GM18498 (cell line): ENCODE data around the gene RIPK1.
A peak's percentile ranks its signal among the peaks of the same experiment; 100 is the strongest.
"Not testable (repeated sequence)": the region's sequence is repeated elsewhere in the genome, so short reads cannot be mapped to it uniquely, and the experiment has no call there.

Experiments used
- ATAC-seq: cut with Tn5 transposase; IDR thresholded peaks from one replicate; pipeline ENCODE4 v1.9.1; 2021; ENCODE audit warnings: mild to moderate bottlenecking, moderate library complexity; ENCODE audit not compliant: unreplicated experiment

Gene RIPK1

DNA sequence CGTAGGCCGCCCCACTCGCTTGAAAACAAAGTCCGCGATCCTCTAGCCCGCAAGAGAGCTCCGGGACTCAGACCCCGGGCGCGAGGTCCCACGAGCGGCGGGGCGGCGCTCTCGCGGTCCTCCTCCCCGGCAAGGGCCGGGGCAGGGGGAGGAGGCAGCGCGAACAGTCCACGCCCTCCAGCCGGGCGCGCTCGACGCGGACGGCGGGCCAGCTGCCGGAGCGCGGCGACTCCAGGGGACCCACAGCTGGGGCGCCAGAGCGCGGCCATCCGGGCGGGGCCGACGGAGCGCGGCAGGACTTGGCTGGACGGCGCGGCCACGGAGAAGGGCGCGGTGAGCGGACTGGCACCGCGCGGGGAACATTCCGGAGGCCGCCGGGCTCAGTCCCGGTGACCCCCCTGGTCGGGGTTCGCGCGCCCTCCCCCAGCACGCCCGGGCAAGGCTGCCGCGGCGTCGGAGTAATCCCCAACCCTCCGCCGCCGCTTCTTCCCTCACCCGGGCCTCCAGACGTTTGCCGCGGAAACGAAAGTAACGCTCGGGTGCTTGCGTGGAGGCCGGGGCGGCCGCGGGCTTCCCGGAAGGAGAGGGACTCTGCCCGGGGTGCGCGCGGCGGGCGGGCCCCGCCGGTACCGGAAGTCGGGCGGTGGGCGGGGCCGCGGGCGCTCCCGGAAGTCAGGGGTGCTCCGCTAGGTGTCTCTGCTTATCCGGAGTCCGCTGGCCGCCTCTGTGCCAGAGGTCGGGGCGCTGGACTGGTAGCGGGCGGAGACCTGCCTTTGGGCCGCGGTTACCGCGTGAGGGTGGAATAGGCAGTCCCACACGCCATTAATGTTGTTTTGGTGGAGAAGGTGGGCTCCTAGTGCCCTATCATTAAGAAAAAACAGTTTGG lies at the start of gene RIPK1:
TSS of gene RIPK1 (plus strand) at position 166 of the 886 bp plus-strand sequence. CDS start 8,330 bp downstream, outside the sequence.
- peak; percentile 87 for ATAC-seq

DNA sequence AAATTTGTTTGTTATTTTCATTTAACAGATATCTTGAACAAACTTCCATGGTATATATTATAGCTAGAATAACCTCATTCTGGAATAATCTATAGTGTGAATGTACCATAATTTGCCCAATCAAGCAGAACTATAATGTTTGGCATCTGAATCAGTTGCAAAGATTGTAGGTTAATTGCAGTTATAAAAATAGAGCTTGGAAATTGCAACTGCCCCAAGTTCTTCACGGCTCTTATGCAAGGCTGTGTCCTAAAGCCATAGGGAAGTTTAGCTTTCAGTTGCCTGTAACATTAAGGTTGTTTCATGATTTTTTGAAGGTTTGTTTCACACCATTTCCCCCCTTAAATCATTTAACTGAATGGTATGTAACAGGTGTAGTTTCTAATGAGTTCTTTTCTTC lies 49.2 kb upstream of the RIPK1 start:
- ATAC-seq, result no peak

DNA sequence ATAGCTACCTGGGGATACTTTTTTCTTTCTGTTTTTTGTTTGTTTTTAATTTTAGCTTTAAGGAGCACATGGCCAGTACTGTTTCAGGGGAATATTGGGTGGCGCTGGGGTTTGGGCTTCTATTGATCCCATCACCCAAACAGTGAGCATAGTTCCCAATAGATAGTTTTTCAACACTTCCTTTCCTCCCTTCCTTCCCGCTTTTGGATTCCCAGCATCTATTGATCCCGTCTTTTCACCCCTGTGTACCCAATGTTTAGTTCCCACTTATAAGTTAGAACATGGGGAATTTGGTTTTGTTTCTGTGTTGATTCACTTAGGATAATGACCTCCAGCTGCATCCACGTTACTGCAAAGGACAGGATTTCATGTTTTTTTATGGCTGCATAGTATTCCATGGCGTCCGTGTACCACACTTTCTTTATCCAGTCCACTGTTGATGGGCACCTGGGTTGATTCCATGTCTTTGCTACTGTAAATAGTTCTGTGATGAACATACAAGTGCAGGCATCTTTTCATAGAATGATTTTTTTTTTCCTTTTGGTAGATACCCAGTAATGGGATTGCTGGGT lies 48.5 kb upstream of the RIPK1 start:
- ATAC-seq, result no peak

DNA sequence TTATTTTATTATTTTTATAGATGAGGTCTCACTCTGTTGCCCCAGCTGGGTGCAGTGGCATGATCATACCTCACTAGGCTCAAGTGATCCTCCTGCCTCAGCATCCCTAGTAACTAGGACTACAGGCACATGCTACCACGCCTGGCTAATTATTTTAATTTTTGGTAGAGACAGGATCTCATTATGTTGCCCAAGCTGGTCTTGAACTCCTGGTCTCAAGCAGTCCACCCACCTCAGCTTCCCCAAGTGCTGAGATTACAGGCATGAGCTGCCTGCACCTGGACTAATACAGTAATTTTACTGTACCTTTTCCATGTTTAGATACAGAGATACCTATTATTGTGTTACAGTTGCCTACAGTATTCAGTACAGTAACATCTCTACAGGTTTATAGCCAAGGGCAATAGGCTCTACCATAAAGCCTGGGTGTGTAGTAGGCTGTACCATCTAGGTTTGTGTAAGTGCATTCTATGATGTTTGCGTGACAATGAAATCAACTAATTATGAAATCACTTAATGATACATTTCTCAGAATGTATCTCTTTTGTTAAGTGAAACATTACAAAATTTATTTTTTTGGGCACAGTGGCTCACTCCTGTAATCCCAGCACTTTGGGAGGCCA lies 47.2 kb upstream of the RIPK1 start:
- not testable (repeated sequence) for ATAC-seq

DNA sequence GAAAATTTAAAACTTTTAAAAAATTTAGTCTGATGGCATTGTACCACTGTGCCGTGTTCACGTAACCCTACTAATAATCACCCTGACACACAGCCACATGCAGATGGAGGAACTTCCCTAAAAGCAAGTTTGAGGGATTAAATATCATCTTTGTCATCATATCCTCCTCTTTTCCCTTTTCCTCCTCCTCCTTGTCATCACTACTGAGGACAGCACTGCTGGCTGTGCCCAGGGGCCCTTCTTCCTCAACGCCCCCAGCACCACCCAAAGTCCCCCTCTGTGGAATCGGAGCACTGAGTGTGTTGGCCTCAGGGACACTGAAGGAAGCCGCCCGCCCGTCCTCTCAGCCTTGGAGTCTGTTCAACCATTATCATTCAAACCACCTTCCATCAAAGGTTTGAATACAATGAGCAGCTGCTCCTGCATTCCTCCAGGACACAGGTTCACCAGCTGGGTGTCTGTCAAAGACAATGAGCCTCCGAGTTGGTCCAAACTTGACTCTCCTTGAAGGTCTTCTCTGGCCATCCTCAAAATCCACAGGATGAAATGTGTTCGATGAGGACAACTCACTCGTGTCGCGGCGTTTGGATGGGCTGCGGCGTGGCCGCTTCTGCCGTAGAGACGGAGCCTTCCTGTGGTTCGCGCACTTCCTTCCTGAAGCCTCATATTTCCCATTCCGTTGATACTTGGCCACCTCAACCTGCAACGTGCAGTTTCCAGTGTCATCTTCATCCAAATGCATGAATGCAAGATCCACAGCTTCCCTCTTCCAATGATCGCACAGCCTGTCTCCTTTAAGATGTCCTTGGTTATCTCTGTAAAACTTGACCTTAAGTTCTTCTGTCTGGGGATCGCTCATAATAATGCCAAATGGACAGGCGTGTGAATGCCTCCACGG lies 45.3 kb upstream of the RIPK1 start:
- ATAC-seq, result peak; percentile 12

DNA sequence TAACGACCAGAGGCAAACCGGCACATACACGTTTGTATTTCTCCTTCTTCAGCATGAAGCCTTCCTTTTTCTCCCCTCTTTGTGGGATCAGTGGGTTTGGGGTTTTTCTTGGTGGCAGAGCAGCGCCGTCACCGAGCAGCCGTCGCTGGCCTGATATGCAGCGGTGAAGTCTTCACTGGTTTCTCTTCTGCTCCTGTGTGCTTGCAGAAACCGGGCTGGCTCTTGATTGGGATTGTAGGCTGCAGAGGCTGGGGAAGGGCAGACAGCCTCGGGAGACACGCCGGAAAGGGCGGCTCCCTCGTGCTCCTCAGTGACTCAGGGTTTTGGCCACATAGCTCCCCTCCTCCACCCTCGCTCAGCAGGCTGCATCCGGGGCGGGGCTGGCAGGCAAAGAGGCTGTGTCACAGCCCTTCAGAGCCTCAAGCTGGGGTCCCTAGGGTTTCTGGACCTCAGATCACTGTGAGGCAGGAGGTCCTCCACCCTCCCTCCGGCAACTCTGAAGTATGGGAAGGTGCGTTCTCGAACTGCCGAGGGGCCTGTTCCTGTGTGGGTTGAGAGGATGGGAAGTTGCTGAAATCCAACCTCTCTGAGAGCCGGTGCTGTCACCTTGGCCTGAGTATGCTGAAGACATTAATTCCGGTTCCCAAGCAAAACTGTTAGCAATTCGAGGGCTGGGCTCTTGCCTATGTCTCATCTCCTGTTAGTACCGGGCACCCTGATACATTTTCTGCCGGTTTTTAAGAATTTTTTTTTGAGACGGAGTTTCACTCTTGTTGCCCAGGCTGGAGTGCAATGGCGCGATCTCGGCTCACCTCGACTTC lies 44.4 kb upstream of the RIPK1 start:
- ATAC-seq, result peak; percentile 81

DNA sequence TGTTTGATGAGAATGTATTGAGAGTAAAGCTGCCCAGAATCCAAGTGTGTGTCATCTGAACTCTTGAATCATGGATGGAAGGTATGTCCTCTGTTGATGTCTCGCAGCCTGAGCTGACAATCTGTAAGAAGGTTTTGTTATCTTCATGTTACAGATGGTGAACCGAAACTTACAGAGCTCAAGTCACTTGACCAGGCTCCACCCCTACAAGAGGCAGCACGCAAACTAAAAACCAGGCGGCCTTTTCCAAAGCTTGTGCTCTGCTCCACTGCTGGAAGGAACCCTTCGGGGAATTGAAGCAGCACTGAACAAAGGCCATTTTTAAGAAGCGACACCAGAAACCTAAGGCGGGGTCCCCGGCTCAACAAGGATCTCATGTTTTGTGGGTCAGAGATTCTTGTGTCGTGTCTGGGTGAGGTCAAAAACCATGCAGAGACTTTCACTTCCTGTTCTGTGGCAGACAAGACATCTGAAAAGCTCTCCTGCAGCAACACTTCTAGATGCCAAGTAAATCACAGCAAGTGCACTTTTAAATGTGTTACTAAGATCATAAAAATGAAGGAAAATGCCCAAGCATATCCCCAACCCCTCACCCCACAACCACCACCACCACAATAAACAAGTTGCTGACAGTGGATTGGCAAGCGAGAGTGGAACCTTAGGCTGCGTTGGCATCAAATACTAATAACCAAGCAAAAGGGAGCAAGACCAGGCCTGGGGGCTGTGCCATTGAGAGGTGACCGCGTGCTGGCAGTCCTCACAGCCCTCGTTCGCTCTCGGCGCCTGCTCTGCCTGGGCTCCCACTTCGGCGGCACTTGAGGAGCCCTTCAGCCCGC lies 41.3 kb upstream of the RIPK1 start:
- ATAC-seq, result peak; percentile 72

DNA sequence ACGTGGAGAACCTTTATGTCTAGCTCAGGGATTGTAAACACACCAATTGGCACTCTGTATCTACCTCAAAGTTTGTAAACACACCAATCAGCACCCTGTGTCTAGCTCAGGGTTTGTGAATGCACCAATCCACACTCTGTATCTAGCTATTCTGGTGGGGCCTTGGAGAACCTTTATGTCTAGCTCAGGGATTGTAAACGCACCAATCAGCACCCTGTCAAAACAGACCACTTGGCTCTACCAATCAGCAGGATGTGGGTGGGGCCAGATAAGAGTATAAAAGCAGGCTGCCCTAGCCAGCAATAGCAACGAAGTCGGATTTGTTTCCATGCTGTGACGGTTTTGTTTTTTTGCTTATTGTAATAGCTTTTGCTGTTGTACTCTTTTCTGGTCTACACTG lies 40.1 kb upstream of the RIPK1 start:
- ATAC-seq, result not testable (repeated sequence)

DNA sequence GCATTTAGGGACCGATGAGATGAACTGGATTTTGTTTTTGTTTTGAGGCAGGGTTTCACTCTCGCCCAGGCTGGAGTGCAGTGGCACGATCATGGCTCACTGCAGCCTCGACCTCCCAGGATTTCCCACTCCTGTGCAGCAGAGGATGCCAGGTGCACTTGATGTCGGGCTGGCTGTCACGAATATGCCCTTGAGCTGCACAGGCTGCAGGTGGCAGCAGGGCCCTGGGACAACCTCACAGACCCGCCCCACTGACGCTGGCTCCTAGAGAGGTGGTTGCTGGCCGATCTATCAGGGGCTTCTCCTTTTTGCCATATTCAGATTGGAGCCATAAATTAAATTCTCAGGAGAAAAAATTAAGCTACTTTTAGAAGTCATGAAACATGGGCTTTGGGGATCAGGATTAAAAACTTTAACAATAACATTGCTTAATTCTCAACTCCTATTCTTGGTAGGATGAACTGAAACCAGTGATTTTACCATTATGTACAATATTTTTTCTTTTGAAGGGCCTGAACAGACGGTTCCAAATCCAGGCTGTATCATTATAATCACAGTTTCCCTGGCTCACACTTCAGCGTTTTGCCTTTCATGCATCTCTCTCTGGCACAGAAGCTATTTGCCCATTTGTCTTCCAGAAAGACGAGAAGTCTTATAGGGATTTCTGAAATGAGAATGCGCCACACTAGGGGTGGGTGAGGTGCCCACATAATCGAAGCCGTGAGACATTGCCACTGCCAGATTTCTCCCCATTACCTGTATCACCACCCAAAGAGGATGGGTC lies 36.2 kb upstream of the RIPK1 start:
- no peak for ATAC-seq

DNA sequence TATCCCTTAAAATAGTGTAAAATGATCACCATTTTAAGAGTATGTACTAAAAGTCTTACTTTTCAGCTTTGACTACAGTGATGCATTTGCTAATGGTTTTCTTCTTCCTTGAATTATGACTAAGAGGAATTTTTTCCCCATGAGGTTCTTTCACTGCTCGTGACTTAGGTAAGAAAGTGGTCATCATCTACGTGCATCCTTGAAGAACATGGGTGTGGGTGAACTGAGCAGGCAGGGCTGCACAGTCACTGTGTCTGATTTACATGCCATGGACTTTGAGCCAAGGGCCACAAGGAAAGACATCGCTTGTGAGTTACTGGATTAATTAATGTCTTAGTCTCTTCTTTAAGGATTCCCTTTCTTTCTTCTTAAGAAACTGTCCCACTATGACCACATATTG lies 35.3 kb upstream of the RIPK1 start:
- no peak for ATAC-seq

DNA sequence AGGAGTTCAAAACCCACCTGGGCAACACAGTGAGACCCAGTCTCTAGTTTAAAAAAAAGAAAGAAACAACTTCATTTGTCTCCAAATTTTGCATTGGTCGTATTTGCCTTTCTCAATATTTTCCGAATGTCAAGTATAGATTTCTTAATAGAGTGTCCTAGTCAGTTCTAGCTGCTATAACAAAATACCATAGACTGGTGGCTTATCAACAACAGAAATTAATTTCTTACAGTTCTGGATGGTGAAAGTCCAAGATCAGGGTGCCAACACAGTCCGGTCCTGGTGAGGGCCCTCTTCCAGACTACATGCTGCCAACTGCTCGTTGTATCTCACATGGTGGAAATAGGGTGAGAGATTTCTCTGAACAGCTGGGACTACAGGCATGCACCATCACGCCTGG lies 34.6 kb upstream of the RIPK1 start:
- no peak for ATAC-seq

DNA sequence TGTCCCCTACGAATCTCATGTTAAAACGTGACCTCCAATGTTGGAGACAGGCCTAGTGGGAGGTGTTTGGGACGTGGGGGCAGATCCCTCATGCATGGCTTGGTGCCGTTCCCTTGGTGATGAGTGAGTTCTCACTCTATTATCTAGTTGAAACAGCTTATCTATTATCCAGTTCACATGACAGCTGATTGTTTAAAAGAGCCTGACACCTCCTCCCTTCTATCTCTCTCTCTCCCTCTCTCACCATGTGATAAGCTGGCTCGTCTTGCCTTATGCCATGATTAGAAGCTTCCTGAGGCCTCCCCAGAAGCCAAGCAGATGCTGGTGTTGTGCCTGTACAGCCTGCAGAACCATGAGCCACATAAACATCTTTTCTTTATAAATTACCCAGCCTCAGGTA lies 32.9 kb upstream of the RIPK1 start:
- no peak for ATAC-seq

DNA sequence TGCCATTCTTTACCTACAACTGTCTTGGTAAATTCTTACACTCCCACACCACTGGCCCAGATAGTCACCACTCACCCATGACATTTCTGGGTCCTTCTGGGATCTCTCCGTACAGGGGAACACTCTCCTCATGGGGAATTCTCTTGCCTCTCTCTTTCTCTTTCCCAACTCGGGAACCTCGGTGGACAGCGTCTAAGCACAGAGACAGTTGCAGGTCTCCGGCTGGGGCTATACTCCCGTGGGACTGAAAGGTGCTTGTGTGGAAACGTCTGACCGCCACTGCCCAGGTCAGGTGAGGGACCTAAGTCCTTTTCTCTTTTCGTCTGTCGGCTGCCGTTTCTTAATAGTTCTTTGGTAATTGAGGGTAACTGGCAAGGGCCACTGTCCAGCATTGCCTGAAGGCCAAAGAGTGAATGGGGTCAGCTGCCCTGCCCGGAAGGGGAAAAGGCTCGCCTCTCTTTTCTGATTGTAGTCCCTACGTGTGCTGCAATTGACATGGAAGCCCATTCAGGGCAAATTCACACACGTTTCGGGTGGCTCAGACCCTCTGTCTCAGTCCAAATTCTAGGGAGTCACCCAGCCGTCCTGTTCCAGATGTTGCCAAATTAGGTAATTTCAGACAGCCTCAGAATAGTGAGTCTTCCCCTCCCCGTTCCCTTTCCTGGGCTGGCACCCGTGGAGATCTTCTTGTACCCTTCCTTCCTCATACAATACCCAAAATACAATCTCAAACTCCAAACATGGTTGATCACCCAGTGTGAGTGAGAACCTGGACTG lies 31.2 kb upstream of the RIPK1 start:
- no peak for ATAC-seq

DNA sequence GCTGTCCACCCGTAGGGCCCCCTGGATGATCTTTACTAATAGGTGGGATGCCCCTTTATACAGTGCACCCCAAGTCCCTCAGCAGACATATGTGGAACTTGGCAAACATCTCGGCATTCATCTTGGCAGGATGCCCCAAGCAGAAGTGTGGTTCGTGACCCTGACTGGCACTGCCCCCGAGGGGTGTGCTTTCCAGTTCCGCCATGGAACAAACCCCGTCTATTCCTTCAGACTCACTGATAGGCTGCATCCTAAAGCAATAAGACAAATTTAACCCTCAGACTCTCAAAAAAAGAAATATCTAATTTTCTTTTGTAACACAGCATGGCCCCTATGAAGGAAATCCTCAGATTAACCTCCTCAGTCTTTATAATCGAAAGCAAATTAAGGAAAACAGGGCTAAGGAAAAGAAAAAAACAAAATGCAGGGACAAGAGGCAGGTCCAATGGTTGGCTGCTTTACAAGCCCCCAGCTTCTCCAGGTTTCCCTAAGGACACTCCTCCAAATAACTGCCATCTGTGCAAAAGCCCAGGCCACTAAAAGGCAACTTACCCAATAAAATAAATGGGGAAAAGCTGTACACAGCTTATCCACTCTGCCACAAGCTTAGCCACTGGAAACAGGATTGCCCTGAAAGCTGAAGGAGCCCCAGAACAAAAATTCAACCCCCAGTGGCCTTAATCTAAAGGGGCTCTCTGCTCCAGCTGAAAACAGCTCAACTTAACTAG lies 30.5 kb upstream of the RIPK1 start:
- ATAC-seq, result no peak

DNA sequence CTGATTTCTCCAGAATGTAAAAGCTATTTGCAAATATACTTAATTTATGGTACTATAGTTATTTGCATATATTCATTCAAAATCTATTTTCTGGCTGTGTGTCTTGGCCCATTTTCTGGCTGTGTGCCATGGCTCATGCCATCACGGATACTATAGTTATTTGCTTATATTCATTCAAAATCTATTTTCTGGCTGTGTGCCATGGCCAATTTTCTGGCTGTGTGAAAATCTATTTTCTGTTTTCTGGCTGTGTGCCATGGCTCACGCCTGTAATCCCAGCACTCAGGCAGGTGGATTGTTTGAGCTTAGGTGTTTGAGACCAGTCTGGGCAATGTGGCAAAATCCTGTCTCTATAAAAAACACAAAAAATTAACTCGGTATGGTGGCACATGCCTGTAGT lies 28.9 kb upstream of the RIPK1 start:
- no peak for ATAC-seq

DNA sequence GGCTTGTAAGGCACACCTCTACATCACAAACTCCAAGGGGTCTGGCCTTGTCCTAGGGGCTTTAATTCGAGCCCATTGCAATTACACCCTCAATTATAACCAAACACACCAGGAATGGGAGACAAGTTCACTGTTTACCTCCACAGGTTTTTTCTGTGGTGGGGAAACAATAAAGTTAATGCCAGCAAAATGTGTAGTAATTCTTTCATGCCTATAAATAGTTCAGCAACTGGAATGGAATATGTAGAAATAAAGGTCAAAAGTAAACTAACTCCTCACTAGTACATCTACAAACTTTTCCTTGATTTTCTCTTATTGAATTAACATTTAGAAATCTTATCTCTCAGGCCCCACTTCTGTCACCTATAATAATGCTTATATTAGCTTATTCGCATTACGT lies 27.1 kb upstream of the RIPK1 start:
- no peak for ATAC-seq

DNA sequence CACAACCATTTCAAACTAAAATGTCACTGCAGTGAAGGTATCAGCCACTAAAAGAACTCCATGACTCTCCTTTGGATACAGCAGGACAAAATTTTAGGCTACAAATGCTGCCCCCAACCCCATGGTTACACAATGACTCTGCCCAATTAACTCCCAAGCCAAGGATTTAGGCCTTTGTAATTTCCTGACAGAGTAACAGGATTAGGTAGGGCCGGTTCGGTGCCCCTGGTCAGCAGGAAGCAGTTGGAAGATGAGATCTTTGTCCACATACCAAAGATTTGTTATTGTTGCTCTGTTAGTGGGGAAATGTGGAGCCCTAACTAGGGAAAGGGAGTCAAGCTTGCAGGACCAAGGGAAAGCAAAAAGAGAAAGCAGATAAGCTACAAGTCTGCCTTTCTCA lies 26.7 kb upstream of the RIPK1 start:
- no peak for ATAC-seq
